K562 (cell line): ENCODE results near the gene PRDX2. TPM values are rescaled to one million over a fixed set of nuclear protein-coding genes. Genes with fewer than 3 reads are reported as not detected.
A peak's percentile ranks its signal among the peaks of the same experiment; 100 is the strongest.

Experiments used
- ATAC-seq: fragments of 200-7000 bp; cut with Tn5 transposase; 3 replicates; pipeline ENCODE4 v1.9.1; 2020; ENCODE audit warnings: moderate library complexity
- BruUV-seq: library from RNA; stranded (reverse); fragments of 400-500 nt; replicated peaks from 2 replicates; lab custom pipeline; 2021; lab: Mats Ljungman, UMichigan
- CTCF ChIA-PET: fragments of 300-600 bp; formaldehyde crosslinking; extraction: SDS; loops from one replicate; lab custom pipeline; 2021; ENCODE audit warnings: low intra/inter-chr PET ratio; lab: Yijun Ruan, JAX
- POLR2A ChIA-PET: fragments of 300-600, 350-650 bp; sonication (Branson Sonifier 250); formaldehyde crosslinking; extraction: SDS; loops from one replicate; lab custom pipeline; 2021; ENCODE audit warnings: antibody characterized with exemption, inconsistent platforms; lab: Yijun Ruan, JAX
- DNase-seq, 4 experiments: peaks; one replicate each; pipeline versions ENCODE4 v3.0.0 to v3.0.0-alpha.2; 2011 to 2018; ENCODE audit warnings: low spot score in 3 of 4, mixed read lengths in 3 of 4; ENCODE audit errors: extremely low read depth in 1 of 4
- FAIRE-seq: peaks from 2 replicates; lab custom pipeline; 2011; peaks lifted over from hg19 to GRCh38; lab: Jason Lieb, UNC
- H2AFZ ChIP-seq: 2 replicates; pipeline ENCODE4 v1.6.0; 2011; ENCODE audit warnings: low read depth, low read length, control low read depth, inconsistent platforms
- H3K27ac ChIP-seq: fragments of 200-600 bp; 3 replicates; pipeline ENCODE4 v1.8.0; 2011; ENCODE audit warnings: low read depth, mild to moderate bottlenecking, control low read depth, inconsistent platforms, low read length, moderate library complexity, mixed read lengths; ENCODE audit errors: extremely low read depth
- H3K27me3 ChIP-seq, 2 experiments: fragments of 300-600 bp in 1 of 2; 2 replicates in 1 of 2; 3 replicates in 1 of 2; pipeline versions ENCODE4 v1.6.0 to v1.8.0; 2011; ENCODE audit warnings: inconsistent platforms in 2 of 2, low read length in 2 of 2, mild to moderate bottlenecking in 1 of 2, mixed read lengths in 1 of 2, moderate library complexity in 1 of 2; ENCODE audit not compliant: control insufficient read depth in 2 of 2, insufficient read depth in 2 of 2
- H3K36me3 ChIP-seq: fragments of 300-600 bp; 3 replicates; pipeline ENCODE4 v1.8.0; 2011; ENCODE audit warnings: mild to moderate bottlenecking, low read length, inconsistent platforms; ENCODE audit not compliant: control insufficient read depth, insufficient read depth
- H3K4me1 ChIP-seq, 2 experiments: fragments of 200-600 bp in 1 of 2; replicated peaks in 1 of 2; 2 replicates in 1 of 2; 3 replicates in 1 of 2; pipeline versions ENCODE4 v1.5.1 to v1.8.0; 2011; ENCODE audit warnings: inconsistent platforms in 2 of 2, low read length in 2 of 2, mild to moderate bottlenecking in 1 of 2, mixed read lengths in 1 of 2, moderate library complexity in 1 of 2; ENCODE audit not compliant: control insufficient read depth in 2 of 2, insufficient read depth in 2 of 2
- H3K4me2 ChIP-seq: 2 replicates; pipeline ENCODE4 v1.6.1; 2011; ENCODE audit warnings: low read length, control low read depth, inconsistent platforms, mixed read lengths; ENCODE audit not compliant: insufficient read depth
- H3K4me3 ChIP-seq: fragments of 200-600 bp; sonication (generic), shearing (Covaris generic); 2 replicates; pipeline ENCODE4 v1.5.1; 2016; ENCODE audit warnings: control low read depth, inconsistent platforms
- H3K79me2 ChIP-seq: fragments of 200-600 bp; 3 replicates; pipeline ENCODE4 v1.8.0; 2011; ENCODE audit warnings: low read length, inconsistent platforms; ENCODE audit not compliant: control insufficient read depth, insufficient read depth
- H3K9ac ChIP-seq, 2 experiments: 2 replicates each; pipeline versions ENCODE4 v1.6.0 to v1.6.1; 2011; ENCODE audit warnings: low read depth in 2 of 2, low read length in 2 of 2, control low read depth in 1 of 2, inconsistent platforms in 1 of 2, mild to moderate bottlenecking in 1 of 2, mixed read lengths in 1 of 2; ENCODE audit not compliant: insufficient read depth in 1 of 2
- H3K9me1 ChIP-seq: one replicate; pipeline ENCODE4 v1.6.0; 2011; ENCODE audit warnings: inconsistent platforms, mild to moderate bottlenecking, low read length, moderate library complexity; ENCODE audit not compliant: control insufficient read depth, insufficient read depth
- H3K9me3 ChIP-seq: replicated peaks from 2 replicates; pipeline ENCODE4 v1.5.1; 2011; ENCODE audit warnings: low read depth, low read length, inconsistent platforms; ENCODE audit not compliant: control insufficient read depth, insufficient read depth
- H4K20me1 ChIP-seq: replicated peaks from 2 replicates; pipeline ENCODE4 v1.6.1; 2011; ENCODE audit warnings: low read length, inconsistent platforms, mixed read lengths; ENCODE audit not compliant: control insufficient read depth, insufficient read depth
- BMI1 ChIP-seq: fragments of 150-350 bp; IDR thresholded peaks from 2 replicates; pipeline ENCODE4 v1.6.1; 2014; ENCODE audit warnings: low read length
- DPF2 ChIP-seq: fragments of 450-650 bp; IDR thresholded peaks from 2 replicates; pipeline ENCODE4 v1.6.1; 2016
- FOXJ2 ChIP-seq: fragments of 200-800 bp; sonication (Bioruptor generic); IDR thresholded peaks from 2 replicates; pipeline ENCODE4 v1.6.1; 2016; ENCODE audit warnings: missing genetic modification characterization, missing compliant biosample characterization
- HDAC8 ChIP-seq: fragments of 450-650 bp; IDR thresholded peaks from 2 replicates; pipeline ENCODE4 v1.6.1; 2016; ENCODE audit warnings: mild to moderate bottlenecking, missing genetic modification characterization, moderate library complexity, missing compliant biosample characterization
- HEY1 ChIP-seq: fragments of 250-450 bp; sonication (Bioruptor Pico); IDR thresholded peaks from 2 replicates; pipeline ENCODE4 v1.5.0; 2020; ENCODE audit warnings: mild to moderate bottlenecking, moderate library complexity, borderline replicate concordance
- HIVEP1 ChIP-seq: fragments of 250-450 bp; sonication (Bioruptor Pico); IDR thresholded peaks from 2 replicates; pipeline ENCODE4 v1.4.0; 2020; ENCODE audit warnings: mild to moderate bottlenecking
- HNRNPK ChIP-seq: fragments of 200-400 bp; formaldehyde crosslinking; IDR thresholded peaks from one replicate; pipeline ENCODE4 v1.6.1; 2018; ENCODE audit warnings: mild to moderate bottlenecking, low read depth, low read length; ENCODE audit not compliant: poor library complexity, severe bottlenecking
- KLF1 ChIP-seq: fragments of 450-650 bp; IDR thresholded peaks from 2 replicates; pipeline ENCODE4 v1.6.1; 2016; ENCODE audit warnings: missing genetic modification characterization, missing compliant biosample characterization
- NCOR1 ChIP-seq: fragments of 450-650 bp; IDR thresholded peaks from 2 replicates; pipeline ENCODE4 v1.6.1; 2016; ENCODE audit warnings: mild to moderate bottlenecking, moderate library complexity
- NR2C2 ChIP-seq, 2 experiments: fragments of 200-800 bp in 1 of 2; sonication (Bioruptor generic) in 1 of 2; sonication (generic) in 1 of 2; formaldehyde crosslinking in 1 of 2; IDR thresholded peaks; 2 replicates each; pipeline versions ENCODE4 v1.6.1 to v1.8.0; 2016 to 2022; ENCODE audit warnings: mild to moderate bottlenecking in 1 of 2, missing compliant biosample characterization in 1 of 2, missing genetic modification characterization in 1 of 2, missing genetic modification reagents in 1 of 2
- RBM34 ChIP-seq: fragments of 200-400 bp; formaldehyde crosslinking; IDR thresholded peaks from 2 replicates; pipeline ENCODE4 v1.6.1; 2018; ENCODE audit warnings: low read length, borderline replicate concordance; ENCODE audit not compliant: insufficient read depth
- SNRNP70 ChIP-seq: fragments of 200-400 bp; formaldehyde crosslinking; optimal IDR thresholded peaks from 2 replicates; pipeline ENCODE3; 2017; ENCODE audit warnings: low read depth, low read length
- SOX6 ChIP-seq: fragments of 450-650 bp; IDR thresholded peaks from 2 replicates; pipeline ENCODE4 v1.6.1; 2014; ENCODE audit warnings: mild to moderate bottlenecking
- TCF3 ChIP-seq: sonication (generic); formaldehyde crosslinking; IDR thresholded peaks from 2 replicates; pipeline ENCODE4 v1.4.0; 2020; ENCODE audit warnings: mild to moderate bottlenecking, missing genetic modification reagents
- VEZF1 ChIP-seq: fragments of 200-800 bp; sonication (Bioruptor generic); IDR thresholded peaks from 2 replicates; pipeline ENCODE4 v1.6.1; 2017; ENCODE audit warnings: missing genetic modification characterization, missing compliant biosample characterization
- WHSC1 ChIP-seq: IDR thresholded peaks from one replicate; pipeline ENCODE4 v1.6.1; 2012; ENCODE audit warnings: low read length, control low read depth, inconsistent platforms
- ZFPM2 ChIP-seq: fragments of 250-450 bp; sonication (Bioruptor Pico); IDR thresholded peaks from 2 replicates; pipeline ENCODE4 v1.5.1; 2022; ENCODE audit warnings: mild to moderate bottlenecking
- ZNF175 ChIP-seq: fragments of 200-800 bp; sonication (Bioruptor generic); IDR thresholded peaks from 2 replicates; pipeline ENCODE4 v1.6.1; 2016; ENCODE audit warnings: low read depth, mild to moderate bottlenecking, missing genetic modification characterization, missing compliant biosample characterization
- ZNF75A ChIP-seq: fragments of 450-650 bp; formaldehyde crosslinking; IDR thresholded peaks from 2 replicates; pipeline ENCODE4 v1.4.0; 2020; ENCODE audit warnings: mild to moderate bottlenecking
- WGBS: fragments of 100-300 bp; shearing (Covaris generic); methylation state at CpG from one replicate; pipeline ENCODE4 v1.1.6; 2016; ENCODE audit warnings: low coverage, mixed read lengths; ENCODE audit not compliant: insufficient coverage; ENCODE audit errors: missing lambda C conversion rate; 5-methylcytosine and 5-hydroxymethylcytosine counted together
- in situ Hi-C: fragments of 300-500 bp; cut with MboI; formaldehyde crosslinking; loops from 4 replicates; pipeline ENCODE4 v1.15.0; 2018; ENCODE audit warnings: inconsistent platforms, mixed read lengths
- intact Hi-C: fragments of 100-400 bp; cut with micrococcal nuclease; formaldehyde crosslinking; loops from 2 replicates; pipeline ENCODE4 v1.14.2; 2022
- polyA plus RNA-seq, 8 experiments: library from polyadenylated mRNA; depleted of rRNA in 4 of 8; stranded (reverse) in 5 of 8; unstranded in 3 of 8; fragments of >200 nt; fragmentation: Nextera tagmentation in 2 of 8; fragmentation: Illumina TruSeq in 1 of 8; extraction: Ambion mirVana in 2 of 8; extraction: Trizol in 1 of 8; gene quantifications; 2 replicates each; pipeline versions ENCODE4 v1.2.1 to v1.2.3, GENCODE V29; 2011 to 2014; ENCODE audit warnings: inconsistent platforms in 1 of 8, missing spikeins in 1 of 8
- total RNA-seq, 7 experiments: library from RNA; depleted of rRNA in 6 of 7; stranded (reverse); fragments of >200 nt in 6 of 7; fragmentation: Illumina TruSeq in 2 of 7; extraction: Trizol in 2 of 7; gene quantifications; 2 replicates each; pipeline versions ENCODE4 v1.2.1 to v1.2.3, GENCODE V29; 2011 to 2021; ENCODE audit warnings: low replicate concordance in 1 of 7

The PRDX2 gene
- total and polyA plus RNA-seq, 9 of the 15 experiments (the other 6 are each of a cell fraction or from before 2014, with no cell fraction given): 206 to 1,183 (median 415) TPM

- TF ChIP-seq BMI1: no peak
- no peak for TF ChIP-seq HNRNPK
- no peak for TF ChIP-seq ZNF75A (CRISPR knock-in tag)
- TF ChIP-seq WHSC1: no peak
- no peak for TF ChIP-seq ZNF175 (CRISPR knock-in tag)
- no peak for TF ChIP-seq FOXJ2
- TF ChIP-seq NCOR1: no peak
- no peak for TF ChIP-seq HDAC8 (tag)
- TF ChIP-seq, all 486 proteins: peak for 0
Observed at GRCh38 chr19:12763100-12763499, 38.5 kb downstream of the PRDX2 start (continued).

GRCh38 chr19:12759686-12760085 lies 41.9 kb downstream of the PRDX2 start:
- H3K4me3 ChIP-seq: no peak overlapping the region
- no peaks in the 10 kb centered on the region for H4K20me1 ChIP-seq
- no peak overlapping the region for H2AFZ ChIP-seq
- no peaks in the 10 kb centered on the region for H3K9me1 ChIP-seq
- TF ChIP-seq HIVEP1 (no peak), HEY1 (CRISPR knock-in tag) (no peak), NR2C2 (CRISPR knock-in tag; IDR thresholded peaks at IDR 0.05) (no peak), NR2C2 (tag; IDR thresholded peaks at IDR 0.05) (peak; percentile 28; the same call in 1 of the 2 replicates), VEZF1 (0 out of 2 replicates have a peak, but pooled peaks have one; percentile 12), KLF1 (tag) (peak; percentile 74), RBM34 (no peak), SOX6 (peak; percentile 70; the same call in 1 of the 2 replicates), ZFPM2 (CRISPR knock-in tag) (no peak), SNRNP70 (no peak), DPF2 (no peak), TCF3 (no peak)
- ATAC-seq (no peak), FAIRE-seq (no peak), DNase-seq (peak in 1 of 4 experiments; percentile 38)
- in situ Hi-C loops: no loop called here
- H3K27me3 ChIP-seq: no peaks in the 10 kb centered on the region; a peak in 1 of 5 replicates
- H3K4me2 ChIP-seq: no peak overlapping the region
- H3K79me2 ChIP-seq: no peaks in the 10 kb centered on the region
- no peaks in the 10 kb centered on the region for H3K9me3 ChIP-seq
- H3K9ac ChIP-seq: no peak overlapping the region
- H3K27ac ChIP-seq: no peak overlapping the region
- intact Hi-C loops: loop anchor here (1.0 kb wide), 1 partner anchor 37 kb away; no protein-coding TSS in a partner anchor
- BruUV-seq: no TSS peak
- 30% methylated on average over 3 of the region's 6 CpGs for WGBS
- POLR2A ChIA-PET: interaction anchor here (0.5 to 2.6 kb wide), 7 partner anchors 10 to 174 kb away, joined by 3 to 17 read pairs (median 4); partner anchors contain the start of gene FARSA
- H3K36me3 ChIP-seq: peaks cover 6% of the 10 kb centered on the region; the same call in 1 of the 3 replicates
- peaks cover 5 to 40% of the 10 kb centered on the region in 2 experiments; a peak in 3 of 5 replicates for H3K4me1 ChIP-seq
- CTCF ChIA-PET: no interaction called here
